GM18520 (cell line): ENCODE results near the gene CIBAR2.

Source experiments
- ATAC-seq: cut with Tn5 transposase; IDR thresholded peaks from one replicate; pipeline ENCODE4 v1.9.1; 2021; ENCODE audit not compliant: unreplicated experiment

CIBAR2 gene

GRCh38 chr16:85103114-85104079 lies 8.9 kb downstream of the CIBAR2 start:
- no peak for ATAC-seq

DNA sequence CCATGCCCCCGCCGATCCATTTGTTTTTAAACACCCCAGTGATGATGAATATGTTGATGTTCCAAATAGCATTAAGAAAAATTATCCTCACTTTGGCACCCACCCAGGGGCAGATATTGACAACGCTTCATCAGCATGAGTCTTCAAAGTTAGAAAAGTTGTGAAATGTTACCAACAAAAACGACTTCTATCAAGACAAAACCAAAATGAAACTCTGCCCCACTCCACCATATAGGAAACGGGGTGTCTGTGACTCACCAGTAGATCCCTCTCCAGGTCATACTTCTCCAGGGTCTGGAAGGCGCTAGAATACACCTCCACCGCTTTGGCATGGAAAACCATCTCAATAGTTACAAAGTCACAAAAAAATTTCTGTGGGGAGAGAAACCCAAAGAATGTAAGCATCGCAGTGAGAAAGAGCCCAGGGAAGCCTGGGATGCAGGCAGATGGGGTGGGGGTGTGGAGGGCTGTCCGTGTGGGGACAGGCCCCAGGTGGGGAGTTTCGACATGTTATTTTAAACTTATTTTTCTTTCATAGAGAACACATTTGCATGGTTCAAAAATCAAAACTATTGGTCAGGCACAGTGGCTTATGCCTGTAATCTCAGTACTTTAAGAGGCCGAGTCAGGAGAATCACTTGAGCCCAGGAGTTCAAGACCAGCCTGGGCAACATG lies 10.2 kb downstream of the CIBAR2 start:
- ATAC-seq, result no peak

DNA sequence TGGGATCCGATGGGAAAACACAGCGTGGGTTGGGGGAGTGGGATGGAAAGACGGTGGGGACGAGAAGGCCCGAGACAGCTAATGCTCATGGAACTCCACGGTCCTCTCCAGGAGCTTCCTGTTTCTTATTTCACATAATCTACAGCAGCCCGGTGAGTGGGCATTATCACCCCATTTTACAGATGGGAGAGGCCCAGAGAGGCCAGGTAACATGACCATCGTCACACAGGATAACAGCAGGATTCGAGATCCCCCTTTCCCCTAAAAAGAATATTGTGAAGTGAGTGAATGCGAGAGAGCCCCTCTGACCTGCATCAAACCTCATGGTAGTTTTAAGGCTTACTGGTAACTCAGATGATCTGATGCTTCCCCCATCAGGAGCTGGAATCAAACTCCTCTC lies 12.0 kb downstream of the CIBAR2 start:
- no peak for ATAC-seq

- no peak for ATAC-seq
Observed at GRCh38 chr16:85098565-85098964, 13.7 kb downstream of the CIBAR2 start.

- ATAC-seq, result no peak
Observed at GRCh38 chr16:85096921-85097320, 15.4 kb downstream of the CIBAR2 start.

DNA sequence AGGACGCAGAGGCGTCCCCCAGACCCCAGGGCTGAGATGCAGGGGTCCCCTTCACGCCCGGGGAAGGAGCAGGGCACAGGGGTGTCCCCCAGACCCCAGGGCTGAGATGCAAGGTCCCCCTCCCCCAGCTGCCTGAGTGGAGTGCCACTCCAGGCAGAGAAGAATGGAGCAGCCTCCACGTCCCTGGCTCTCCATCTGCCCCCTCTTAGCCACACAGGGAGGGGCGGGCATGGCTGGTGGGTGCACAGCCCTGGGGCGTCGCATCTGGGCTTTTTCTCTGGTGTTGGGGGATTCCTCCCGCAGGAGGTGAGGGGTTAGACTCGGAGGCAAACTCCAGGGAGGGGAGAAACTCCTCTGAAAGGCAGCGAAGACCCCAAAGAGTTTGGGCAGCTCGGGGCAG lies 17.5 kb downstream of the CIBAR2 start:
- no peak for ATAC-seq

- no peak for ATAC-seq
Observed at GRCh38 chr16:85094176-85094805, 18.0 kb downstream of the CIBAR2 start.

DNA sequence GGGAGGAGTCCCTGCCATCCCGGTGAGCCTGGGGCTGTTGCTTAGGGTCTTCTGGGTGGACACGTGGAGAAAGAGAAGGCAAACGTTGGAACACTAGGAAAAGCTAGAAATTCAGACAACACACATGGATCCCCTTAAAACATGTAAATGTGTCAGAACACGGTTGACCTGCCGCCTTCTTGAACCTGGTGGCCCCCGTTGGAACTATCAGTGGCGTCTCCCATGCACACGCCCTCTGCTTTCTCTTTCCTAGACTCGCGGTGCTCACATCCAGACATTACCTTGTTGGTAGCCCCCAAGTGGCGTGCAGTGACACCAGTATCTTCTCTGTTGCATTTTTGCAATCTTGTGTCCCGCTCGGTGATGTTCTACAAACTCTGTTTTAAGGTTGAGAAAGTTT lies 18.6 kb downstream of the CIBAR2 start:
- ATAC-seq, result no peak

DNA sequence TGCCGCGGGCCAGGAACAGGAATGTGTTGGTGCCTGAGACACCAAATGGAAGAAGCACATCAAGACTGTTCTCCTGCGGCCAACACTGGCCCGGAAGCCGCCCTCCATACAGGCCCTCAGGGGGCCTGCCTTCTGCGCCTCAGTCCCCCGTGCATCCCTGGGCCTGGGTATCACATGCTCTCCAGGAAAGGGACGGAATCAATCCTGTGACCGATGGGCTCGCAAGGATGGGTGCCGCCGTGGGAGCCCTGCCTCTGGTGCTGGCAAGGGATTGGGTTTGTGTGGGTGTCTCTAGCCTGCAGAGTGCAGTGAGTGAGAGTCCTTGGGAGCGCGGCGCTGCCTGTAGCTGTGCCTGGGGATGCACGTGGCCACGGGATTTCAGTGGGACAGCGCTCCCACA lies 19.4 kb downstream of the CIBAR2 start:
- no peak for ATAC-seq

- ATAC-seq, result no peak
Observed at GRCh38 chr16:85092309-85092708, 20.0 kb downstream of the CIBAR2 start.

- ATAC-seq, result no peak
Observed at GRCh38 chr16:85091522-85091910, 20.8 kb downstream of the CIBAR2 start.

DNA sequence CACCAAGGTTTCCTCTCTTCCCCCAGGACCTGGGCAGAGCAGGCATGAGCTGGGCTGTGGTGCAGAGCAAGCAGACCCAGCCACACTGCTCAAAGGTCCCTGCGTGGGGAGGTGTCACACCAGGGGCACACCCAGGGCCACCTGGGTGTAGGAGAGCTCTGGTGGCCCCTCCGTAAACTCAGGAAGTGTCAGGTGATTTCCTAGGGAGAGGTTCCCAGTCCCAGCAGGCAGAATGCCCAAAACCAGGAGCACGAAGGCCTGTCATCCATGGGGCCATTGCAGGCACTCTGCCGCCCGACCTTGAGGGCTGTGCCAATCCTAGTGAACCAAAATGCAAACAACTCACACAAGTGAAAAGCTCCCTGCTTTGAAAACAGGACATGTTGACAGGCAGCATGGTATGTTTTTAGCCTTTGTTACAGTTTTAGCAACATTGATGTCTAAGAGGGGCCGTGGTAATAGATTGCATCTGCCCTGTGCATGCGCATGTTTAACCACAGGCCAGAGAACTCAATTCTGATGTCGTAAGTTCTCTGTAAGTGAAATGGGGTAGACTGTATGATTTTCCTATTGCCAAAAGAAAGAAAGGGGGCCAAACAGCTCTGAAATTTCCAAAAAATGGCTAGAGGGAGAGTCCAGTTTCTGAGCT lies 21.3 kb downstream of the CIBAR2 start:
- ATAC-seq, result no peak

DNA sequence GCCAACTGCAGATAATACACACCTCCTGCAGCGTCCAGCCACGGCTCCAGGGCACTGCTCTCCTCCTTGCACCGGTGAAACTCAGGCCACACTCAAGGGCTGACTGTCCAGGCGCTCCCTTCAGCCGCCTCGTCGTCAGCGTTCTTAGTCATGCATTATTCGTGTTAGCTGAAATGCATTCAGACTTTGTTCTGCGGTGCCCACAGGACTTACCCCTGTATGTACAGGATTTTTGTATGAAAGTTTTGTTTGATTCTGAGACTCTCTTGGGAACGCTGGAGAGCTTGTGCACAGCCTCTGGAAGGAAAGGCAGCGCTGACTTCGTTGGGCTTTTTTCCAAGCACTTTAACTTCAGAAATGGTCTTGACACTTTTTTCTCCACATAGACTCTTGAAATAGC lies 22.1 kb downstream of the CIBAR2 start:
- ATAC-seq, result no peak

DNA sequence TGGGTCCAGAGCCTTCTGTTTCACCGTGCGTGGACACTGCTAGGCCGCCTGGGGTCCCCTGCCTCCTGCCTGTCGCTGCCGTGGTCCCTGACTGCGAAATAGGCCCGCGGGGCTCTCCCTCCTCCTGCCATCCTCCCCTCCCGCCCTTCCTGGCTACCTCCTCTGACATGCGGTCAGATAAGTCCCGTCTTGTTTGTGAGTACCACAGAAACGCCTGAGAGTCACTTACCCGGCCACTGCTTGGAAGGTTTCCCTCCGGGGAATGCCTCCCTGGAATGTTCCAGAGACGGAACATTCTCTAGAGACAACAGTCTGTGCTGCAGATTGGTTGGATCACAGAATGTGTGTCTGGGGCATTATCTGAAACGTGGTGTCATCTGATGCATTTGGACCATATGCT lies 22.7 kb downstream of the CIBAR2 start:
- no peak for ATAC-seq

GRCh38 chr16:85088570-85089199 lies 23.6 kb downstream of the CIBAR2 start:
- ATAC-seq, result no peak

DNA sequence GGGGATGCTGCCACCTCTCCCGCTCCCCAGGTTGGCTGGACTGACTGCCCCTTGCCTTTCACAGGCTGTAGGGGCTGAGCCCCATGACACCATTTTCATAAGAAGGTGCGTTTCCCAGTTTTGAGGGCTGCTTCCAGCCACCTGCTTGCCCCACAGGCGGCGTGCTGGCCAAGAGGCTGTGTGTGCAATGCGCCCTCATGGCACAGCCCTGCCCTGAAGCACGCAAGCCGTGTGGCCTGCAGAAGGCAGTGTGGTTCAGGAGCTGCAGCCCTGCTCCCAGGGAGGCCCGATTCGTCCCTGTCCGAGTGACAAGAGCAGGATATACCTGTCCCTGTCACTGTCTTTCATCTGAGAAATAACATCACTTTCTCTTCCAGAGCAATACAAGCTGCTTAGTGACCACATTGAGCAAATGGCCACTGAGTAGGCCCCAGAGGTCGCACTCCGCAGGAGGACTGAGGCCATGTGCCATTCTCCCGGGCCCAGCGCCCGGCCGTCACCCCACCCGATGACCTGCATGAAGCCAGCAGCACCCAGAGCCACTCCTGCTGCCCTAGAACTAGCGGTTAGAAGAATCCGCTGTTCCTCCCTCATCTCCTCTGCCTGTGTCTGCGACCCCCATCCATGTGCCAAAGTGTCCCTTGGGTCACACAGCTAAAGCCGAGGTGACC lies 24.2 kb downstream of the CIBAR2 start:
- no peak for ATAC-seq

- no peak for ATAC-seq
Observed at GRCh38 chr16:85086347-85087291, 25.7 kb downstream of the CIBAR2 start.

DNA sequence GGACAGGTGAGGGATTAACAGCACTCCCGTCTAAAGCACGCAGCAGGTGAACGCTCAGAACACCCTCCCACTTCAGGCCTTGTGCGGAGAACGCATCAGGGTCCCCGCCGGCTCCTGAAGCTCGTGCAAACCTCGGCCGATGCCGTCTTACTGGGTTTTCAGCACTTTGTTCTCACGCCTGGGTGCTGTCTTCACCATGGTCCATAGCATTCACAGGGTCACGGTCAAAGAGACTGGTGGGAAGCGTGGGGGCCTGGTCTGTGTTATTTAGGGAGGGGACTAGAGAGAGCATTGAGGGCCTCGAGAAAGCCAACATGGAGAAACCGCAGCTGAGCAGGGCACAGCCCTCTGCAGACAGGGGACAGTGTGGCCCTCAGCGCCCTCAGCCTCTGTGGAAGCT lies 26.6 kb downstream of the CIBAR2 start:
- no peak for ATAC-seq

- ATAC-seq, result no peak
Observed at GRCh38 chr16:85084841-85085510, 27.3 kb downstream of the CIBAR2 start.
